Measurements from ENCODE around the gene SHOC2. TPM values are rescaled to one million over a fixed set of nuclear protein-coding genes. Genes with fewer than 3 reads are reported as not detected.

The SHOC2 gene
- polyA plus RNA-seq, 3 donors = 13.9 to 69.9 (median 68.9) TPM

DNA sequence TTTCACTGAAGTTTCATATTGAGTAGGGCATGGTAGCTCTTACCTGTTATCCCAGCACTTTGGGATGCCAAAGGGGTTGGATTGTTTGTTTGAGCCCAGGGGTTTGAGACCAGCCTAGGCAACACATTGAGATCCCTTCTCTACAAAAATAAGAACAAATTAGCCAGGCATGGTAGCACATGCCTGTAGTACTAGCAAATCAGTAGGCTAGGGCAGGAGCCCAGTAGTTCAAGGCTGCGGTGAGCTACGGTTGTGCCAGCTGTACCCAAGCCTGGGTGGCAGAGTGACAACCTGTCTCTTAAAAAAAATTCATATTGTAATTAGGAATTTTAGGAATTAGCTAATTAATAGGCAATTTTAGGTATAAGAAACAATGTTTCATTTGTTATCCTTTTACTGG is 18.4 kb upstream of the SHOC2 start:
- H3K4me3 ChIP-seq (replicated peaks in 1 of 3; ENCODE audit: low read depth in 2 of 3, low read length in 3 of 3) = no peak overlapping the region
- H3K27ac Mint-ChIP-seq = peak overlapping the region in 4 of 7 donors; percentile 23 to 85 (median 34)
- intact Hi-C loops (cut with micrococcal nuclease) = no loop called here
- no peak overlapping the region for H3K4me2 ChIP-seq (replicated peaks; ENCODE audit: extremely low read depth, low read length, poor library complexity, severe bottlenecking)
- no peak overlapping the region for H3K9ac ChIP-seq (ENCODE audit: insufficient read depth, low read length, poor library complexity, severe bottlenecking)
- H3K27me3 Mint-ChIP-seq (ENCODE audit: low read depth in 3 of 3) = no peaks in the 10 kb centered on the region
- H3K36me3 ChIP-seq (replicated peaks in 1 of 2; ENCODE audit: control insufficient read depth in 1 of 2, insufficient read depth in 2 of 2, low read length in 2 of 2) = peaks cover 55 to 82% of the 10 kb centered on the region in 2 donors
- TF ChIP-seq, protein P1, sequence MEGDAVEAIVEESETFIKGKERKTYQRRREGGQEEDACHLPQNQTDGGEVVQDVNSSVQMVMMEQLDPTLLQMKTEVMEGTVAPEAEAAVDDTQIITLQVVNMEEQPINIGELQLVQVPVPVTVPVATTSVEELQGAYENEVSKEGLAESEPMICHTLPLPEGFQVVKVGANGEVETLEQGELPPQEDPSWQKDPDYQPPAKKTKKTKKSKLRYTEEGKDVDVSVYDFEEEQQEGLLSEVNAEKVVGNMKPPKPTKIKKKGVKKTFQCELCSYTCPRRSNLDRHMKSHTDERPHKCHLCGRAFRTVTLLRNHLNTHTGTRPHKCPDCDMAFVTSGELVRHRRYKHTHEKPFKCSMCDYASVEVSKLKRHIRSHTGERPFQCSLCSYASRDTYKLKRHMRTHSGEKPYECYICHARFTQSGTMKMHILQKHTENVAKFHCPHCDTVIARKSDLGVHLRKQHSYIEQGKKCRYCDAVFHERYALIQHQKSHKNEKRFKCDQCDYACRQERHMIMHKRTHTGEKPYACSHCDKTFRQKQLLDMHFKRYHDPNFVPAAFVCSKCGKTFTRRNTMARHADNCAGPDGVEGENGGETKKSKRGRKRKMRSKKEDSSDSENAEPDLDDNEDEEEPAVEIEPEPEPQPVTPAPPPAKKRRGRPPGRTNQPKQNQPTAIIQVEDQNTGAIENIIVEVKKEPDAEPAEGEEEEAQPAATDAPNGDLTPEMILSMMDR (IDR thresholded peaks at IDR 0.05) = no peak
- H4K20me1 ChIP-seq (ENCODE audit: insufficient read depth, low read length) = peaks cover 52% of the 10 kb centered on the region
- H3K79me2 ChIP-seq (ENCODE audit: insufficient read depth, low read length) = peaks cover 2% of the 10 kb centered on the region
- H3K4me1 ChIP-seq (ENCODE audit: control insufficient read depth in 1 of 2, insufficient read depth in 2 of 2, low read length in 2 of 2) = no peaks in the 10 kb centered on the region
- peaks cover 10% of the 10 kb centered on the region for H3K4me1 Mint-ChIP-seq
- DNase-seq = no peak
- H3K9me3 Mint-ChIP-seq = no peaks in the 10 kb centered on the region
- no peak overlapping the region for H3K27ac ChIP-seq (ENCODE audit: low read depth in 1 of 2, low read length in 2 of 2)
- H3K9me3 ChIP-seq (replicated peaks in 1 of 2; ENCODE audit: control insufficient read depth in 1 of 2, insufficient read depth in 1 of 2, low read length in 2 of 2) = no peaks in the 10 kb centered on the region
- H3K27me3 ChIP-seq (ENCODE audit: control insufficient read depth in 2 of 2, insufficient read depth in 2 of 2, low read length in 2 of 2) = no peaks in the 10 kb centered on the region
- peaks cover 71 to 78% of the 10 kb centered on the region in 2 donors for H3K36me3 Mint-ChIP-seq
- no peak overlapping the region for H3K4me3 Mint-ChIP-seq
- WGBS (ENCODE audit: insufficient coverage) = 100% methylated on average over 1 of the region's 2 CpGs
- H2AFZ ChIP-seq (ENCODE audit: insufficient read depth, low read depth, low read length, poor library complexity, severe bottlenecking) = no peak overlapping the region

DNA sequence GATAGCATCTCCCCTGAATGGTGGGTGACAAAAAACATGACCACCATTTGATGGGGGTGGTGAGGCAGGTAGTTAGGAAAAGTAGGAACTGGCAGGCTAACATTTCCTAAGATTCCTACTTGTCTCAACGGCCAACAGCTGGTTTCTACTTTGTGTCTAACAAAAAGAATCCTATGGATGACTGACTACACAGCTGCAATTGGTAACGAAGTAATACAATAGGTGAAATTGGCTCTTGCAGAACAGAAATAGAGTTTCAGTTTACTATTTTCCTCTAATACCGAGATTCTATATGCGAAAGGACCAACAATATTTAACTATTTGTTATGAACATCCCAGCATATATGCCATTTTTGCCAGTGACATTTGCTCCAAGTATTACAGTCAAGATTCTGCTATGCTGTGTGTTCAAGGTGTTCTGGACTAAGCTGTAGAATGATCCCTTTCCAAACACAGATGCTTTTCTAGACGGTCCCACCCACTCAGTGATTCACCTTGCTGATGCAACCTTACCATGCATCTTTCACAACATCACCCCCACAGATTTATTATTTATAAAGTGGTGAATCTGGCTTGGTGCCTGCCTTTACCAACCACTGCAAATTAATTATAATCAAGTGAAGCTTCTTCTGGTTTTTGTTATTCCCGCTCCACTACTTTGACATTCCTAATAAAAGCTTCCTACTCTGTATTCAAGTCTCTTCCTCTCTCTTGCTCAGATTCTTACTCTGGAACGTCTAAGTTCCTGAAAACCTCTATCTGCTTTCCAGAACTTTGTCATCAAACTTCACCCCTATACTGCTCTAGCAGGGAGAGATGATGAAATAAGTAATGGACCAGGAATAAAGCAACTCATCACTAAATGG is 17.2 kb upstream of the SHOC2 start:
- peak overlapping the region in 2 of 7 donors; percentile 7 to 32 for H3K27ac Mint-ChIP-seq
- H3K36me3 Mint-ChIP-seq = peaks cover 60 to 74% of the 10 kb centered on the region in 2 donors

More for the DNA sequence above, 17.2 kb upstream of the SHOC2 start:
- Histone ChIP-seq H3K27ac (ENCODE audit: low read depth in 1 of 2, low read length in 2 of 2) (peak overlapping the region in 1 of 2 donors; percentile 3), H3K4me2 (replicated peaks; ENCODE audit: extremely low read depth, low read length, poor library complexity, severe bottlenecking) (no peak overlapping the region), H3K4me1 (ENCODE audit: control insufficient read depth in 1 of 2, insufficient read depth in 2 of 2, low read length in 2 of 2) (no peaks in the 10 kb centered on the region), H3K4me3 (replicated peaks in 1 of 3; ENCODE audit: low read depth in 2 of 3, low read length in 3 of 3) (no peak overlapping the region), H4K20me1 (ENCODE audit: insufficient read depth, low read length) (peaks cover 44% of the 10 kb centered on the region), H3K9me3 (replicated peaks in 1 of 2; ENCODE audit: control insufficient read depth in 1 of 2, insufficient read depth in 1 of 2, low read length in 2 of 2) (no peaks in the 10 kb centered on the region), H3K9ac (ENCODE audit: insufficient read depth, low read length, poor library complexity, severe bottlenecking) (no peak overlapping the region), H3K36me3 (replicated peaks in 1 of 2; ENCODE audit: control insufficient read depth in 1 of 2, insufficient read depth in 2 of 2, low read length in 2 of 2) (peaks cover 48 to 79% of the 10 kb centered on the region in 2 donors), H3K79me2 (ENCODE audit: insufficient read depth, low read length) (no peaks in the 10 kb centered on the region), H3K27me3 (ENCODE audit: control insufficient read depth in 2 of 2, insufficient read depth in 2 of 2, low read length in 2 of 2) (no peaks in the 10 kb centered on the region), H2AFZ (ENCODE audit: insufficient read depth, low read depth, low read length, poor library complexity, severe bottlenecking) (no peak overlapping the region)
- no peaks in the 10 kb centered on the region for H3K27me3 Mint-ChIP-seq (ENCODE audit: low read depth in 3 of 3)
- H3K9me3 Mint-ChIP-seq = no peaks in the 10 kb centered on the region
- intact Hi-C loops (cut with micrococcal nuclease) = no loop called here
- TF ChIP-seq, protein P1 (IDR thresholded peaks at IDR 0.05) = no peak
- H3K4me1 Mint-ChIP-seq = peaks cover 8% of the 10 kb centered on the region
- H3K4me3 Mint-ChIP-seq = no peak overlapping the region
- 100% methylated on average over 1 of the region's 7 CpGs for WGBS (ENCODE audit: insufficient coverage)
- DNase-seq = peak; percentile 14 to 32 (median 21)
